HG02588 (cell line): ENCODE data around the gene FBXL15.

Experiments
- ATAC-seq: cut with Tn5 transposase; IDR thresholded peaks from one replicate; pipeline ENCODE4 v1.9.1; 2021; ENCODE audit warnings: mild to moderate bottlenecking, moderate library complexity; ENCODE audit not compliant: unreplicated experiment

FBXL15 gene

GRCh38 chr10:102397222-102398171 lies 23.1 kb upstream of the FBXL15 start:
- ATAC-seq = no peak

GRCh38 chr10:102398172-102399020 lies 22.2 kb upstream of the FBXL15 start:
- ATAC-seq = no peak

DNA sequence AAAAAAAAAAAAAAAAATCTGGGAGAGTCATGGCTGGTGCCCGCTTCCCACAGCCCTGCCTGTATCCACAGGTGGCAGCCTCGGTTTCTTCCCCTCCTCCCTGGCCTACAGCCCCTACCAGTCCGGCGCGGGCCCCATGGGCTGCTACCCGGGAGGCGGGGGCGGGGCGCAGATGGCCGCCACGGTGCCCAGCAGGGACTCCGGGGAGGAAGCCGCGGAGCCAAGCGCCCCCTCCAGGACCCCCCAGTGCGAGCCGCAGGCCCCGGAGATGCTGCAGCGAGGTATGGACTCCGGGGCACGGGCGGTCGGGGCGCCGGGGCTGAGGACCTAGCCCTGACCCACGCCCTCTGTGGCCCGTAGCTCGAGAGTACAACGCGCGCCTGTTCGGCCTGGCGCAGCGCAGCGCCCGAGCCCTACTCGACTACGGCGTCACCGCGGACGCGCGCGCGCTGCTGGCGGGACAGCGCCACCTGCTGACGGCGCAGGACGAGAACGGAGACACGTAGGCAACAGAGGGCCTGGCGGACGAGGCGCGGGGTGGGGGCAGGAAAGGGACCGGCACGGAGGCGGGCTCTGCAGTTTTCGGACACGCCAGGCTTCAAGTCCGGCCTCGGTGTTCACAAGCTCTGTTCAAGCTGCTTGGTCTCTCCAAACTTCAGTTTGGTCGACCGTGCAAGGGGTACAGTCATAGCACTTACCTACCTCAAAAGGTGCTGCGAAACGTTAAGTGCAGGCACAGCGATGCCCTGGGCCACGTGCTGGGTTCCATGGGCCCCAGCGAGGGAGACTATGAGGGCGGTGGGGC lies 21.2 kb upstream of the FBXL15 start:
- peak; percentile 44 for ATAC-seq

DNA sequence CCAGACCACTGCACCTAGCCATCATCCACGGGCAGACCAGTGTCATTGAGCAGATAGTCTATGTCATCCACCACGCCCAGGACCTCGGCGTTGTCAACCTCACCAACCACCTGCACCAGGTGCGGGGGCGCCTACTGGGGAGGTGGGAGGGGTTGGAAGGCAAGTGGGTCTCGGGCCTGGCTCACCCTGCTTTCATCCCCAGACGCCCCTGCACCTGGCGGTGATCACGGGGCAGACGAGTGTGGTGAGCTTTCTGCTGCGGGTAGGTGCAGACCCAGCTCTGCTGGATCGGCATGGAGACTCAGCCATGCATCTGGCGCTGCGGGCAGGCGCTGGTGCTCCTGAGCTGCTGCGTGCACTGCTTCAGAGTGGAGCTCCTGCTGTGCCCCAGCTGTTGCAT lies 20.6 kb upstream of the FBXL15 start:
- no peak for ATAC-seq

DNA sequence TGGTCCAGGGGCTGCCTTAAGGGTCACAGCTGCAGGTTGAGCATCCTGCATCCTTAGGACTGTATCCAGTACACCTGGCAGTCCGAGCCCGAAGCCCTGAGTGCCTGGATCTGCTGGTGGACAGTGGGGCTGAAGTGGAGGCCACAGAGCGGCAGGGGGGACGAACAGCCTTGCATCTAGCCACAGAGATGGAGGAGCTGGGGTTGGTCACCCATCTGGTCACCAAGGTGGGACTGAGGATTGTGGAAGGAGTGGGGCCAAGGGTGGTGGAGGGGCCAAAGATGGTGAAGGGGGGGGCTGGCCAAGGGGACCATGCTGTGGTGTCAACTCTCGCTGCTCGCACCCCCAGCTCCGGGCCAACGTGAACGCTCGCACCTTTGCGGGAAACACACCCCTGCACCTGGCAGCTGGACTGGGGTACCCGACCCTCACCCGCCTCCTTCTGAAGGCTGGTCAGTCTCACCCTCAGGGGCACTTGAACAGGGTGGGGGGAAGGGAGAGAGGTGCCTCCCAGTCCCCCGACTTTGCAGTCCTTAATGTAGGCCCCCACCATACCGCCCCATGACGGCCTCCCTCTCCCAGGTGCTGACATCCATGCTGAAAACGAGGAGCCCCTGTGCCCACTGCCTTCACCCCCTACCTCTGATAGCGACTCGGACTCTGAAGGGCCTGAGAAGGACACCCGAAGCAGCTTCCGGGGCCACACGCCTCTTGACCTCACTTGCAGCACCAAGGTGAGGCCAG lies 19.9 kb upstream of the FBXL15 start:
- no peak for ATAC-seq

- no peak for ATAC-seq
These were observed 19.3 kb upstream of the FBXL15 start for GRCh38 chr10:102401342-102401654.

DNA sequence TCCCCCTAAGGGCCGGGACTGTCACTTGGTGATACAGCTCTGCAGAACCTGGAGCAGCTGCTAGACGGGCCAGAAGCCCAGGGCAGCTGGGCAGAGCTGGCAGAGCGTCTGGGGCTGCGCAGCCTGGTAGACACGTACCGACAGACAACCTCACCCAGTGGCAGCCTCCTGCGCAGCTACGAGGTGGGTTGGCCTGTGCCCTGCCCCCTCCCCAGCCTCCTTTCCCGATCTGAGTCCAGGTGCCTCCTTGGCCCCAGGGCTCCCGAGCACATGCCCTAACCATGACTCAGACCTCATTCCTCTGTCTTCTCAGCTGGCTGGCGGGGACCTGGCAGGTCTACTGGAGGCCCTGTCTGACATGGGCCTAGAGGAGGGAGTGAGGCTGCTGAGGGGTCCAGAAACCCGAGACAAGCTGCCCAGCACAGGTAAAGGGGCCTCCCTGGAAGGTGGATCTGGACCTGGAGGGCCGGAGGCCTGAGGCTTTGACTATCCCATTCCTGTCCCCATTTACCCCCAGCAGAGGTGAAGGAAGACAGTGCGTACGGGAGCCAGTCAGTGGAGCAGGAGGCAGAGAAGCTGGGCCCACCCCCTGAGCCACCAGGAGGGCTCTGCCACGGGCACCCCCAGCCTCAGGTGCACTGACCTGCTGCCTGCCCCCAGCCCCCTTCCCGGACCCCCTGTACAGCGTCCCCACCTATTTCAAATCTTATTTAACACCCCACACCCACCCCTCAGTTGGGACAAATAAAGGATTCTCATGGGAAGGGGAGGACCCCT lies 18.7 kb upstream of the FBXL15 start:
- ATAC-seq = no peak

GRCh38 chr10:102402512-102402896 lies 18.1 kb upstream of the FBXL15 start:
- ATAC-seq = no peak

DNA sequence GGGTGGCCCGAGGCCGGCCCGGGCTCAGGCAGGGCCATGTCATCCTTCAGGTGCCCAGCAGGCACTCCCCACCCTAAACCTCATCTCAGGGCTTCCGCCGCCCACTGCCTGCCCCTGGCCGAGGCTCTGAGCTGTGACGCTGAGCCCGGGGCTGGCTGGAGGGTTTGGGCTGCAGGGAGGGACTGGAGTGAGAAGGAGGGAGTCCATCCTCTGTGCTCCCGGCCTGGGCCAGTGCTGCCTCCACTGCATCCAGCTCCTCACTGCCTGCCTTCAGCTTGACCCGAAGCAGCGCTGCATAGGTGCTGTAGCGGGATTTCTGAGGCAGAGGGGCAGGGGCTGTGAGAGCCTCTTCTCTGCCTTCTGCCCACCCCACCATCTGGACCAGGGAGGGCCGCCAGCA lies 17.5 kb upstream of the FBXL15 start:
- ATAC-seq = no peak

DNA sequence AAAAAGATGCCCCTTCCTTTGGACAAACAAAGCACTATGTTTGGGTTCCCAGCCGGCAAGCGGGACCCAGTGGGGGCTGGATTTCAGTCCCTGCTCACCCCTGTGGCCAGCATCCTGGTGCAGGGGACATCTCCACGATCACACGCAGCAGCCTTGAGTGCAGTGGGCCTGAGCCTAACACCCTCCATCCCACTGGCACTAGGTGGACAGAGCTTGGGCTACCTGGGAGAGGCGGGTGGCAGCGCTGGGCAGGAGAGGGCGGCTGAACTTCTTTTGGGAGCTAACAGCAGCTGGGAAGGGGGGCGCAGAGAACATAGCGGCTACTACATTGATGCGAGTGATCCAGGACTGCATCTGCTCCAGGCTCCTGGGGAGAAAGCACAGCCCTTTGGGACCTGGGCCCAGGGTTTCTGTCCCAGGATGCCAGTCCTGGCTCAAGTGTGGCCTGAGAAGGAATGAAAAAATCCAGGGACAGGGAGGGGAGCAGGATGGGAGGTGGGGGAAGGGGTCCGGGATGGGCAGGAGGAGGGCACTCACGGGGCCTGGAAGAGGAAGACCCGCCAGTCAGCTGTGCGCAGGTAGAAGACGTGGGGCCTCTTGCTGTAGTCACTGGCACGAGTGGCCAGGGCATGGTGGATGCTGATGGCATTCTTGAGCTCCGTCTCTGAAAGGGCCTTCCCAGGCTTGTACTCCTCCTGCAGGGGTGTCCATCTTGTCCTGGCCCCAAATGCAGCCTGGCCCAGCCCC lies 16.1 kb upstream of the FBXL15 start:
- ATAC-seq = no peak

- no peak for ATAC-seq
These were observed 15.5 kb upstream of the FBXL15 start for GRCh38 chr10:102405108-102405571.

DNA sequence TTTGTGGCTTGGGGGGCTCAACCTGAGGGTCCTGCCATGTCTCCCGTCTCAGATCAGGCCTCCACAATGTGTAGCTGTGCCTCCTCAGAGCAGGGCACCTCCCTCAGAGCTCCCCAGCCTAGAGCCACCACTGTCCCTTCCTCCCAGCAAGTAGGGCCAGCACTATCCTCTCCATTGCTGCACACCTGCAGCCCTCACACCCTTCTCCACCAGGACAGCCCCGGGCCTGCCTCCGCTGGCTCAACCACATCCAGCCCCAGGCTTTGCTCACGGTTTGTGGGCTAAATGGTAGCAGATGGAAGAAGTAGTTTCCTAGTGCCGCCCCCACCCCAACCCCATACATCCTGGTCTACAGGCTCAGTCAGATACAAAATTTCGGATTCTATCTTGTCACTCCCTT lies 15.0 kb upstream of the FBXL15 start:
- ATAC-seq = no peak

- ATAC-seq = no peak
These were observed 13.8 kb upstream of the FBXL15 start for GRCh38 chr10:102406815-102407214.

GRCh38 chr10:102407425-102408130 lies 13.1 kb upstream of the FBXL15 start:
- no peak for ATAC-seq

DNA sequence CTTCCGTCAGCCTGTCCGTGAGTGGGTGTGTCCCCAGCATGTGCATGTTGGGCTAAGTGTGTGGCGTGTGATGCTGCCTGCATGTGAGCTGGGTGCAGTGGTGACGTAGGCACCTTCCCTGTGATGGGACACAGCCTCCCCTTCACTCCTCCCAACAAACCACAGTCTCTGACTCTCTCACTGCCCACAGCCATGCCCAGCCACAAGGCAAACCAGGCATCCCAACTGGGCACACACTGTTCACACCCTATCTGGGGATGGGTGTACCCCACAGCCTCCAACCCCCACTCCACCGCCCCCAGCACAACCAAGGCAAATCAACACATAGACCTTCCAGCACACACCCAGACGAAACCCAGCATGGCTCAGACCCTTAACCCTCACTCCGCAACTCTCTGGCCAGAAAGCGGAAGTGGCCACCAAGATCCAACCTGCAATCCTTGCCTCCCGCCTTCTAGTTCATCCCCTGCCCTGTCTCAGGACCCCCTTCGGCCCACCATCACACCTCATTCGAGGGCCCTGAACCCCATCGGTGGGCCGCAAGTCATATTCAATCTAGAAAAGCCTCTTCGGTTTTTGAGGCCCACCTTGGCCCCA lies 12.4 kb upstream of the FBXL15 start:
- ATAC-seq = no peak

DNA sequence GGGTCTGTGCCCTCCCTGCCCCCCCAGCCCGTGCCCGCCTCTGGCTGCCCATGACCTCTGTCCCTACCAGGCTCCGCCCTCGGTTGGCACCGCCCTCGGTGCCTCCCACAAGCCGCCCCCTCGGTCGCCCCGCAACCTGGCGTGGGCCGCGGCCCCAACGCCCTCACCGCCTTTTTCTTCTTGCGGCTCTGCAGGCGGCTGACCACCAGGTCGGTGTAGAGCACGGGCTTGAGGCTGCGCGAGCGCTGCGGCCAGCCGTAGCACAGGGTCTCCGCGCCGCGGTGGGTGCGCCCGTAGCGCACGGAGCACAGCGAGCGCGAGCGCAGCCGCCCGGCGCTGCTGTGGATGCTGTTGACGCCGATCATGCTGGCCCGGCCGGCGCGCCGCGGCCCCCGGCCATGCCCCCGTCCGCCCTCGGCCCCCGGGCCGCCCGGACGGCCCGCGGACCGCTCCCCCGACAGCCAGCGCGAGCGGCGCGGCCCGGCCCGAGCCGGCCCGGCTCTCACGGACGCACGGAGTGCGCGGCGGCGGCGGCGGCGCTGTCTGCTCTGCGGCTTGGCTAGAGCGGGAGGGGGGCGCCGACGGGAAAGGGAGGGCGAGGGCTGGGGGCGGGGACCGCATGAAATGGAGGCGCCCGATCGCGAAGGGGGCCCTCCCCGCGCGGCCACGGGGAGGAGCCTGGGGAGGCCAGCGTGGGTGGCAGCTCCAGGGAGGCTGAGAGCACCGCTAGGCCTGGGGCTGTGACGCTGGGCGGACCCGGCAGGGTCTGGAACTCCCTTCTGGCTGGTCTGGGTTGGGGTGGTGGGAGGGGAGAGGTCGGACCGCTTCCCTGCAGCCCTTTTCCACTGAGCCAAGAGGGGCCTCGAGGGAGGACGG lies 11.7 kb upstream of the FBXL15 start:
- ATAC-seq = no peak
